HepG2 (cell line): ENCODE measurements around the gene SMIM24. TPM values are rescaled to one million over a fixed set of nuclear protein-coding genes. Genes with fewer than 3 reads are reported as not detected.

ENCODE experiments used
- EEA1 ChIP-seq: sonication (generic); formaldehyde crosslinking; IDR thresholded peaks from 2 replicates; pipeline ENCODE4 v1.5.1; 2020; ENCODE audit warnings: mild to moderate bottlenecking, missing genetic modification reagents, borderline replicate concordance
- FOSL2 ChIP-seq: sonication (generic); formaldehyde crosslinking; IDR thresholded peaks from 2 replicates; pipeline ENCODE4 v1.4.0; 2020; ENCODE audit warnings: missing genetic modification reagents
- FOXA3 ChIP-seq: IDR thresholded peaks from 2 replicates; pipeline ENCODE4 v1.6.1; 2016; ENCODE audit warnings: missing genetic modification reagents, missing compliant biosample characterization
- FOXO1 ChIP-seq: sonication (generic); formaldehyde crosslinking; IDR thresholded peaks from 2 replicates; pipeline ENCODE4 v1.4.0; 2020; ENCODE audit warnings: missing genetic modification reagents
- GMEB2 ChIP-seq: IDR thresholded peaks from 2 replicates; pipeline ENCODE4 v1.6.1; 2016; ENCODE audit warnings: missing biosample characterization, missing genetic modification reagents, low read depth
- HDAC1 ChIP-seq: sonication (generic); formaldehyde crosslinking; IDR thresholded peaks from 2 replicates; pipeline ENCODE4 v1.5.1; 2020; ENCODE audit warnings: mild to moderate bottlenecking, missing genetic modification reagents
- HOXA3 ChIP-seq: sonication (generic); formaldehyde crosslinking; IDR thresholded peaks from 2 replicates; pipeline ENCODE4 v1.5.0; 2020; ENCODE audit warnings: missing genetic modification reagents
- KLF15 ChIP-seq: sonication (generic); formaldehyde crosslinking; IDR thresholded peaks from 2 replicates; pipeline ENCODE4 v1.8.1; 2023; ENCODE audit warnings: borderline replicate concordance, mild to moderate bottlenecking, inconsistent platforms, missing genetic modification reagents, mixed read lengths
- NR2F2 ChIP-seq: IDR thresholded peaks from 2 replicates; pipeline ENCODE4 v1.6.1; 2012; ENCODE audit warnings: low read depth, inconsistent platforms, borderline replicate concordance
- PHF21A ChIP-seq: sonication (generic); formaldehyde crosslinking; IDR thresholded peaks from 2 replicates; pipeline ENCODE4 v1.5.0; 2020; ENCODE audit warnings: mild to moderate bottlenecking, missing genetic modification reagents
- RFX1 ChIP-seq: fragments of 450-650 bp; IDR thresholded peaks from 2 replicates; pipeline ENCODE4 v1.6.1; 2017
- SP2 ChIP-seq: sonication (generic); formaldehyde crosslinking; IDR thresholded peaks from 2 replicates; pipeline ENCODE4 v1.5.1; 2020; ENCODE audit warnings: mild to moderate bottlenecking, missing genetic modification reagents
- UBTF ChIP-seq: sonication (generic); formaldehyde crosslinking; IDR thresholded peaks from 2 replicates; pipeline ENCODE4 v1.4.0; 2020; ENCODE audit warnings: mild to moderate bottlenecking, missing genetic modification reagents
- USF2 ChIP-seq, 2 experiments: sonication (generic) in 1 of 2; formaldehyde crosslinking in 1 of 2; IDR thresholded peaks; 2 replicates each; pipeline versions ENCODE4 v1.5.1 to v1.6.1; 2011 to 2020; ENCODE audit warnings: borderline replicate concordance in 1 of 2, low read depth in 1 of 2, low read length in 1 of 2, mild to moderate bottlenecking in 1 of 2, missing genetic modification reagents in 1 of 2, moderate library complexity in 1 of 2
- ZC3H4 ChIP-seq: sonication (generic); formaldehyde crosslinking; IDR thresholded peaks from 2 replicates; pipeline ENCODE4 v1.4.0; 2020; ENCODE audit warnings: missing genetic modification reagents, borderline replicate concordance
- ZNF235 ChIP-seq: sonication (generic); formaldehyde crosslinking; IDR thresholded peaks from 2 replicates; pipeline ENCODE4 v1.8.1; 2023; ENCODE audit warnings: mild to moderate bottlenecking, missing genetic modification reagents, borderline replicate concordance
- ZNF556 ChIP-seq: sonication (generic); formaldehyde crosslinking; IDR thresholded peaks from 2 replicates; pipeline ENCODE4 v1.4.0; 2020; ENCODE audit warnings: mild to moderate bottlenecking, missing genetic modification reagents, borderline replicate concordance
- ZNF740 ChIP-seq: sonication (generic); formaldehyde crosslinking; IDR thresholded peaks from 2 replicates; pipeline ENCODE4 v1.4.0; 2020; ENCODE audit warnings: missing genetic modification reagents
- ZNF775 ChIP-seq: sonication (generic); formaldehyde crosslinking; IDR thresholded peaks from 2 replicates; pipeline ENCODE4 v1.4.0; 2020; ENCODE audit warnings: missing genetic modification reagents, mild to moderate bottlenecking, moderate library complexity, borderline replicate concordance
- ZNF800 ChIP-seq: sonication (generic); formaldehyde crosslinking; IDR thresholded peaks from 2 replicates; pipeline ENCODE4 v1.4.0; 2020; ENCODE audit warnings: missing genetic modification reagents
- polyA plus RNA-seq, 8 experiments: library from polyadenylated mRNA; depleted of rRNA in 3 of 8; stranded (reverse) in 7 of 8; unstranded in 1 of 8; fragments of >200 nt; fragmentation: Illumina TruSeq in 4 of 8; extraction: Trizol in 4 of 8; gene quantifications; 2 replicates each; pipeline versions ENCODE4 v1.2.1 to v1.2.3, GENCODE V29; 2011 to 2016; ENCODE audit warnings: low read depth in 4 of 8, missing spikeins in 1 of 8, mixed read lengths in 1 of 8; ENCODE audit not compliant: insufficient read depth in 1 of 8
- total RNA-seq, 5 experiments: library from RNA; depleted of rRNA; stranded (reverse); fragments of >200 nt; fragmentation: Illumina TruSeq; extraction: Trizol; gene quantifications; 2 replicates each; pipeline ENCODE4 v1.2.3, GENCODE V29; 2016; ENCODE audit warnings: low read depth in 1 of 5

Gene SMIM24
- total and polyA plus RNA-seq, 2 of the 13 experiments (the other 11 are each of a cell fraction or from before 2014, with no cell fraction given): 11.2 to 70.6 TPM

GRCh38 chr19:3434630-3435553 is 45.4 kb downstream of the SMIM24 start (continued):
- TF ChIP-seq ZNF775 (CRISPR knock-in tag): no peak
- TF ChIP-seq KLF15: peak; percentile 76; the same call in 1 of the 2 replicates
- TF ChIP-seq NR2F2: no peak
- no peak for TF ChIP-seq ZNF740 (CRISPR knock-in tag)
- TF ChIP-seq EEA1 (CRISPR knock-in tag): no peak
- TF ChIP-seq HDAC1: peak; percentile 71; the same call in 1 of the 2 replicates
- TF ChIP-seq ZNF800 (CRISPR knock-in tag): no peak
- no peak for TF ChIP-seq UBTF (CRISPR knock-in tag)
- no peak for TF ChIP-seq FOXO1 (CRISPR knock-in tag)
- TF ChIP-seq FOSL2: peak; percentile 97
- TF ChIP-seq ZC3H4 (CRISPR knock-in tag): no peak
- TF ChIP-seq ZNF556 (CRISPR knock-in tag): no peak
- TF ChIP-seq PHF21A: 0 out of 2 replicates have a peak, but pooled peaks have one; percentile 26
- TF ChIP-seq SP2: peak; percentile 58; the same call in 1 of the 2 replicates
- no peak for TF ChIP-seq GMEB2 (CRISPR knock-in tag)
- no peak for TF ChIP-seq ZNF235 (CRISPR knock-in tag)
- TF ChIP-seq RFX1: peak; percentile 51; the same call in 1 of the 2 replicates
- no peak for TF ChIP-seq USF2 (IDR thresholded peaks at IDR 0.05; ENCODE audit: low read depth, low read length)
- TF ChIP-seq USF2 (CRISPR knock-in tag; IDR thresholded peaks at IDR 0.05; ENCODE audit: borderline replicate concordance): no peak
- no peak for TF ChIP-seq FOXA3
- peak; percentile 43; the same call in 1 of the 2 replicates for TF ChIP-seq HOXA3 (CRISPR knock-in tag)
